HG03571 (cell line): Measurements from ENCODE around the gene DYRK1A.

Source experiments
- ATAC-seq: cut with Tn5 transposase; IDR thresholded peaks from one replicate; pipeline ENCODE4 v1.9.1; 2021; ENCODE audit not compliant: unreplicated experiment

Gene DYRK1A

GRCh38 chr21:37365517-37366481, 774 bp upstream of the DYRK1A start:
- peak; percentile 31 for ATAC-seq

- no peak for ATAC-seq
Measured at GRCh38 chr21:37367336-37367702, 746 bp downstream of the DYRK1A start.

GRCh38 chr21:37367703-37368540, 1.3 kb downstream of the DYRK1A start:
- no peak for ATAC-seq

- no peak for ATAC-seq
Measured at GRCh38 chr21:37368541-37369279, 2.1 kb downstream of the DYRK1A start.

GRCh38 chr21:37369307-37369854, 2.8 kb downstream of the DYRK1A start:
- ATAC-seq = no peak

GRCh38 chr21:37370152-37371040, 3.8 kb downstream of the DYRK1A start:
- peak; percentile 20 for ATAC-seq

GRCh38 chr21:37371041-37371397, 4.4 kb downstream of the DYRK1A start:
- no peak for ATAC-seq

GRCh38 chr21:37372127-37372731, 5.7 kb downstream of the DYRK1A start:
- ATAC-seq = no peak

- no peak for ATAC-seq
Measured at GRCh38 chr21:37372951-37373350, 6.4 kb downstream of the DYRK1A start.

GRCh38 chr21:37373539-37373938, 7.0 kb downstream of the DYRK1A start:
- ATAC-seq = no peak

GRCh38 chr21:37374027-37374426, 7.5 kb downstream of the DYRK1A start:
- no peak for ATAC-seq

GRCh38 chr21:37375866-37376574, 9.4 kb downstream of the DYRK1A start:
- no peak for ATAC-seq

- no peak for ATAC-seq
Measured at GRCh38 chr21:37378700-37379139, 12.1 kb downstream of the DYRK1A start.

GRCh38 chr21:37380349-37381323, 14.1 kb downstream of the DYRK1A start:
- ATAC-seq = no peak

- no peak for ATAC-seq
Measured at GRCh38 chr21:37381883-37382585, 15.5 kb downstream of the DYRK1A start.

GRCh38 chr21:37383086-37383485, 16.5 kb downstream of the DYRK1A start:
- no peak for ATAC-seq

GRCh38 chr21:37383784-37384311, 17.3 kb downstream of the DYRK1A start:
- ATAC-seq = no peak
